ENCODE results near the gene ST7. TPM values are rescaled to one million over a fixed set of nuclear protein-coding genes. Genes with fewer than 3 reads are reported as not detected.
"Not testable (repeated sequence)": the region's sequence is repeated elsewhere in the genome, so short reads cannot be mapped to it uniquely, and the experiment has no call there.

ST7 gene
- total and polyA plus RNA-seq, 2 experiments from 2014 or later, result 31.2 to 38.5 TPM

DNA sequence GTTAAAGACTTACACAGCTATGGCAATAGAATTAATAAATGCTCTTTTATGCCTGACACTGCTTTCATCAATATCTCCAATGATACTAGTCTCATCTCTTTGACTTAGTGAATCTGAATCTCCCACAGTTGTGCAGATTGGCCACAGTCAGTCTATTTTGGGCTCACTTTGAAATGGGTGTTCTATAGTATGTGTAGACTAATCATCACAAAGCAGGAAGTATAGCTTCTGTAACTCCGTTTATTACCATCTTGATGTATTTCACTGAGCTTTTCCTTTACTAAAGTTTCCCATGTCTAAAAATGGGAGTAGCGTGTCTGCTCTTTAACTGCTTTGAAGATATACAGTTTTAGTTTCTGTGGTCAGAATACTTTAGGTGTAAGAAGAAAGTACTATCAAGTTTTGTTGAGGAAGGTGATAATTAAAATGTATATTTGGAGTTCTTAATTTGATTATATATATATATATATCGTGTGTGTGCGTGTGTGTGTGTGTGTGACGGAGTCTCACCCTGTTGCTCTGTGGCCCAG, 70.1 kb downstream of the ST7 start:
- H3K4me3 ChIP-seq, result no peak overlapping the region
- H3K79me2 ChIP-seq, result peaks cover 76% of the 10 kb centered on the region
- no peak for TF ChIP-seq EZH2 (IDR thresholded peaks at IDR 0.05; ENCODE audit: borderline replicate concordance)
- no peak for TF ChIP-seq EZH2phosphoT487 (IDR thresholded peaks at IDR 0.05; ENCODE audit: low read depth, severe bottlenecking, unreplicated experiment)
- TF ChIP-seq, protein P1, sequence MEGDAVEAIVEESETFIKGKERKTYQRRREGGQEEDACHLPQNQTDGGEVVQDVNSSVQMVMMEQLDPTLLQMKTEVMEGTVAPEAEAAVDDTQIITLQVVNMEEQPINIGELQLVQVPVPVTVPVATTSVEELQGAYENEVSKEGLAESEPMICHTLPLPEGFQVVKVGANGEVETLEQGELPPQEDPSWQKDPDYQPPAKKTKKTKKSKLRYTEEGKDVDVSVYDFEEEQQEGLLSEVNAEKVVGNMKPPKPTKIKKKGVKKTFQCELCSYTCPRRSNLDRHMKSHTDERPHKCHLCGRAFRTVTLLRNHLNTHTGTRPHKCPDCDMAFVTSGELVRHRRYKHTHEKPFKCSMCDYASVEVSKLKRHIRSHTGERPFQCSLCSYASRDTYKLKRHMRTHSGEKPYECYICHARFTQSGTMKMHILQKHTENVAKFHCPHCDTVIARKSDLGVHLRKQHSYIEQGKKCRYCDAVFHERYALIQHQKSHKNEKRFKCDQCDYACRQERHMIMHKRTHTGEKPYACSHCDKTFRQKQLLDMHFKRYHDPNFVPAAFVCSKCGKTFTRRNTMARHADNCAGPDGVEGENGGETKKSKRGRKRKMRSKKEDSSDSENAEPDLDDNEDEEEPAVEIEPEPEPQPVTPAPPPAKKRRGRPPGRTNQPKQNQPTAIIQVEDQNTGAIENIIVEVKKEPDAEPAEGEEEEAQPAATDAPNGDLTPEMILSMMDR (IDR thresholded peaks at IDR 0.05; ENCODE audit: poor library complexity), result no peak
- WGBS (ENCODE audit: low lambda C conversion rate, missing lambda C conversion rate), result 84% methylated on average over 5 of the region's 5 CpGs
- no peaks in the 10 kb centered on the region for H4K20me1 ChIP-seq (ENCODE audit: insufficient read depth, poor library complexity, severe bottlenecking)
- no peak overlapping the region for H2AFZ ChIP-seq
- no peaks in the 10 kb centered on the region for H3K27me3 ChIP-seq
- H3K9me2 ChIP-seq (replicated peaks; ENCODE audit: insufficient read depth), result no peaks in the 10 kb centered on the region
- H3K4me1 ChIP-seq (ENCODE audit: insufficient read depth), result peaks cover 9% of the 10 kb centered on the region
- DNase-seq (ENCODE audit: low spot score), result no peak
- no peak overlapping the region for H3K27ac ChIP-seq
- H3K9me3 ChIP-seq (ENCODE audit: low read depth), result no peaks in the 10 kb centered on the region
- no peaks in the 10 kb centered on the region for H3K36me3 ChIP-seq (replicated peaks; ENCODE audit: insufficient read depth, low read depth)
- peak overlapping the region; percentile 75 for H3K4me2 ChIP-seq

DNA sequence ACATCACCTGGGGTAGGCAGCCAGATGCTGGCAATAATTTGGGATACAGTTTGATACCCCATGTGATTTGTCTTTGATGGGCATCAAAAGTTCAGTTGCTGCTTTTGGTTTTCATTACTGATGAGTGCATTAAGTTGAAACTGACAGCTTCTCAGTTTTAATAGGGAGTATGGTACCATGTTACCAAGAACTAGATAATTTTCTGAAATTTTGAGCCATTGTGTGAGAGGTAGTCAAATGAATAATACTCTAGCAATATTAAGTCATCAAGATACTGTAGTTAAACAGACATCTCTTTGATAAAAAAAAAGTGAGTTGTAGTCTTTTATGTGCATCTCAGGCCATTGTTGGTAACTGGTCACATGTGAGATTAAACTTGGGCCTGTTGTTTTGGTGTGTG, 71.5 kb downstream of the ST7 start:
- TF ChIP-seq EZH2phosphoT487 (IDR thresholded peaks at IDR 0.05; ENCODE audit: low read depth, severe bottlenecking, unreplicated experiment) (no peak), EZH2 (IDR thresholded peaks at IDR 0.05; ENCODE audit: borderline replicate concordance) (no peak)
- TF ChIP-seq, protein P1 (IDR thresholded peaks at IDR 0.05; ENCODE audit: poor library complexity), result no peak
- Histone ChIP-seq H3K4me2 (no peak overlapping the region), H2AFZ (no peak overlapping the region), H3K4me1 (ENCODE audit: insufficient read depth) (peaks cover 9% of the 10 kb centered on the region), H3K9me2 (replicated peaks; ENCODE audit: insufficient read depth) (no peaks in the 10 kb centered on the region), H3K9me3 (ENCODE audit: low read depth) (no peaks in the 10 kb centered on the region), H3K79me2 (peaks cover 63% of the 10 kb centered on the region), H3K4me3 (no peak overlapping the region), H3K36me3 (replicated peaks; ENCODE audit: insufficient read depth, low read depth) (no peaks in the 10 kb centered on the region), H4K20me1 (ENCODE audit: insufficient read depth, poor library complexity, severe bottlenecking) (no peaks in the 10 kb centered on the region), H3K27me3 (no peaks in the 10 kb centered on the region), H3K27ac (no peak overlapping the region)
- DNase-seq (ENCODE audit: low spot score), result no peak

DNA sequence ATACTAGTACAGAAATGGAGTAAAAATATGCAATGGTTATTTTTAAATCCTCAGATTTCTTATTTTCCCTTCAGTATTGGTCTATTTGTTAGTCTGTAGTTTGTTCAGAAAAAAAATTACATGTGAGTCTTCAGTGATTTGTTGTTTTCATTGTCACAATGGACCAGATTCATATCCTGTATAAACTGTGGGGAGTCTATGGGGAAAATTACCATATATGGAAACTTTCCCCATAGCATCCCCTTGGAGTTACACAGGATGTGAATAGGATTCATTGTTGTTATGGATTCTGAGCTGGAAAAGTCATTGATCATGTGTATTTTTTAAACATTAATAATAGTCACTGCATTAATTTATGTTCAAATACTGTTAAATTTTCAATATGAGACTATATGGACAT, 72.6 kb downstream of the ST7 start:
- H4K20me1 ChIP-seq (ENCODE audit: insufficient read depth, poor library complexity, severe bottlenecking), result no peaks in the 10 kb centered on the region
- TF ChIP-seq EZH2 (IDR thresholded peaks at IDR 0.05; ENCODE audit: borderline replicate concordance) (no peak), EZH2phosphoT487 (IDR thresholded peaks at IDR 0.05; ENCODE audit: low read depth, severe bottlenecking, unreplicated experiment) (no peak)
- TF ChIP-seq, protein P1 (IDR thresholded peaks at IDR 0.05; ENCODE audit: poor library complexity), result no peak
- H3K9me3 ChIP-seq (ENCODE audit: low read depth), result no peaks in the 10 kb centered on the region
- H3K4me1 ChIP-seq (ENCODE audit: insufficient read depth), result peaks cover 2% of the 10 kb centered on the region
- no peaks in the 10 kb centered on the region for H3K9me2 ChIP-seq (replicated peaks; ENCODE audit: insufficient read depth)
- no peak overlapping the region for H3K4me2 ChIP-seq
- H3K79me2 ChIP-seq, result peaks cover 64% of the 10 kb centered on the region
- H2AFZ ChIP-seq, result no peak overlapping the region
- no peaks in the 10 kb centered on the region for H3K27me3 ChIP-seq
- no peaks in the 10 kb centered on the region for H3K36me3 ChIP-seq (replicated peaks; ENCODE audit: insufficient read depth, low read depth)
- DNase-seq (ENCODE audit: low spot score), result no peak
- no peak overlapping the region for H3K27ac ChIP-seq
- H3K4me3 ChIP-seq, result no peak overlapping the region

DNA sequence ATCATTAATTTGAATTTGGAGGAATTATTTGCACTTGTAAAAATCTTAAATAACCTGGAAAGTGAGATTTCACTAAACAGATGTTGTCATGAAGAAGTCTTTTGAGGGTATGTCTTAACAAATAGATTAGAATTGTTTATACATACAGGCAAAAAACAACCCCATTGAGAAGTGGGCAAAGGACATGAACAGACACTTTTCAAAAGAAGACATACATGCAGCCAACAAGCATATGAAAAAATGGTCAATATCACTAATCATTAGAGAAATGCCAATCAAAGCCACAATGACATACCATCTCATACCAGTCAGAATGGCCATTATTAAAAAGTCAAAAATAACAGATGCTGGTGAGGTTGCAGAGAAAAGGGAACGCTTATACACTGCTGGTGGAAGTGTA, 77.0 kb downstream of the ST7 start:
- not testable (repeated sequence) for DNase-seq (ENCODE audit: low spot score); H3K4me2 ChIP-seq; H2AFZ ChIP-seq; H3K27me3 ChIP-seq; H3K27ac ChIP-seq; H3K4me1 ChIP-seq (ENCODE audit: insufficient read depth); H3K9me3 ChIP-seq (ENCODE audit: low read depth); H3K9me2 ChIP-seq (replicated peaks; ENCODE audit: insufficient read depth); H3K36me3 ChIP-seq (replicated peaks; ENCODE audit: insufficient read depth, low read depth); H3K4me3 ChIP-seq; H4K20me1 ChIP-seq (ENCODE audit: insufficient read depth, poor library complexity, severe bottlenecking)
- peaks cover 30% of the 10 kb centered on the region for H3K79me2 ChIP-seq
- WGBS (ENCODE audit: low lambda C conversion rate, missing lambda C conversion rate), result 100% methylated on average over 1 of the region's 1 CpG

DNA sequence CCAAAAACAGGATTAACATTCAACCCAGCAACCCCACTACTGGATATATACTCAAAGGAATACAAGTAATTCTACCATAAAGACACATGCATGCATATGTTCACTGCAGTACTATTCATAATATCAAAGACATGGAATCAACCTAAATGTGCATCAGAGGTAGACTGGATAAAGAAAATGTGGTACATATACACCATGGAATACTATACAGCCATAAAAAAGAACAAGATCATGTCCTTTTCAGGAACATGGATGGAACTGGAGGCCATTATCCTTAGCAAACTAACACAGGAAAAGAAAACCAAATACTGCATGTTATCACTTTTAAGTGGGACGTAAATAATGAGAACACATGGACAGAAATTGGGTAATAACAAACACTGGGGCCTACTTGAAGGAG, 77.5 kb downstream of the ST7 start:
- not testable (repeated sequence) for H3K4me2 ChIP-seq; H4K20me1 ChIP-seq (ENCODE audit: insufficient read depth, poor library complexity, severe bottlenecking); H3K4me3 ChIP-seq; H2AFZ ChIP-seq; H3K27me3 ChIP-seq; H3K9me2 ChIP-seq (replicated peaks; ENCODE audit: insufficient read depth); DNase-seq (ENCODE audit: low spot score); H3K27ac ChIP-seq; H3K4me1 ChIP-seq (ENCODE audit: insufficient read depth); H3K36me3 ChIP-seq (replicated peaks; ENCODE audit: insufficient read depth, low read depth); H3K9me3 ChIP-seq (ENCODE audit: low read depth)
- 0% methylated on average over 1 of the region's 1 CpG for WGBS (ENCODE audit: low lambda C conversion rate, missing lambda C conversion rate)
- H3K79me2 ChIP-seq, result peaks cover 29% of the 10 kb centered on the region

Measured in hepatocyte (in vitro differentiated cells).